GM21576 (cell line): ENCODE data around the gene ATP2A1.
"Not testable (repeated sequence)": the region's sequence is repeated elsewhere in the genome, so short reads cannot be mapped to it uniquely, and the experiment has no call there.

Experiments used
- ATAC-seq: cut with Tn5 transposase; IDR thresholded peaks from one replicate; pipeline ENCODE4 v1.9.1; 2021; ENCODE audit warnings: mild to moderate bottlenecking, moderate library complexity; ENCODE audit not compliant: unreplicated experiment

The ATP2A1 gene

DNA sequence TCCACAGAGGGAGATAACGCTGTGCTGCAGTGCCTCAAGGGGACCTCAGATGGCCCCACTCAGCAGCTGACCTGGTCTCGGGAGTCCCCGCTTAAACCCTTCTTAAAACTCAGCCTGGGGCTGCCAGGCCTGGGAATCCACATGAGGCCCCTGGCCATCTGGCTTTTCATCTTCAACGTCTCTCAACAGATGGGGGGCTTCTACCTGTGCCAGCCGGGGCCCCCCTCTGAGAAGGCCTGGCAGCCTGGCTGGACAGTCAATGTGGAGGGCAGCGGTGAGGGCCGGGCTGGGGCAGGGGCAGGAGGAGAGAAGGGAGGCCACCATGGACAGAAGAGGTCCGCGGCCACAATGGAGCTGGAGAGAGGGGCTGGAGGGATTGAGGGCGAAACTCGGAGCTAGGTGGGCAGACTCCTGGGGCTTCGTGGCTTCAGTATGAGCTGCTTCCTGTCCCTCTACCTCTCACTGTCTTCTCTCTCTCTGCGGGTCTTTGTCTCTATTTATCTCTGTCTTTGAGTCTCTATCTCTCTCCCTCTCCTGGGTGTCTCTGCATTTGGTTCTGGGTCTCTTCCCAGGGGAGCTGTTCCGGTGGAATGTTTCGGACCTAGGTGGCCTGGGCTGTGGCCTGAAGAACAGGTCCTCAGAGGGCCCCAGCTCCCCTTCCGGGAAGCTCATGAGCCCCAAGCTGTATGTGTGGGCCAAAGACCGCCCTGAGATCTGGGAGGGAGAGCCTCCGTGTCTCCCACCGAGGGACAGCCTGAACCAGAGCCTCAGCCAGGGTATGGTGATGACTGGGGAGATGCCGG is 54.3 kb downstream of the ATP2A1 start:
- no peak for ATAC-seq

- ATAC-seq = no peak
Observed at GRCh38 chr16:28933171-28933570, 54.9 kb downstream of the ATP2A1 start.

DNA sequence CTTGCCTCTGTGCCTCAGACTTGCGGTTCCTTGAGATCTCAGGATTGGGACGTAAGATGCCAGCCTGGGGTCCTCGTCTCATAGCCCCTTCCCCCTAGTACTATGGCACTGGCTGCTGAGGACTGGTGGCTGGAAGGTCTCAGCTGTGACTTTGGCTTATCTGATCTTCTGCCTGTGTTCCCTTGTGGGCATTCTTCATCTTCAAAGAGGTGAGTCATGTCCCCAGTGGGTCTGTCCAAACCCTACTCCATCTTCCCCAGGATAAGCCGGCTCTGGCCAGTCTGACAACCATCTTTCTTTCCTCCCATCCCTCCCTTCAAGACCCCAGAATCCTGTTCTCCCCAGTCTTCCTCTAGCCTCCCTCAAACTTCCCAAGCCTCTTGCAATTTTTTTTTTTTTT is 57.1 kb downstream of the ATP2A1 start:
- ATAC-seq = no peak

- ATAC-seq = peak; percentile 59
Observed at GRCh38 chr16:28935924-28936783, 57.9 kb downstream of the ATP2A1 start.

GRCh38 chr16:28936784-28937155 is 58.5 kb downstream of the ATP2A1 start:
- no peak for ATAC-seq

DNA sequence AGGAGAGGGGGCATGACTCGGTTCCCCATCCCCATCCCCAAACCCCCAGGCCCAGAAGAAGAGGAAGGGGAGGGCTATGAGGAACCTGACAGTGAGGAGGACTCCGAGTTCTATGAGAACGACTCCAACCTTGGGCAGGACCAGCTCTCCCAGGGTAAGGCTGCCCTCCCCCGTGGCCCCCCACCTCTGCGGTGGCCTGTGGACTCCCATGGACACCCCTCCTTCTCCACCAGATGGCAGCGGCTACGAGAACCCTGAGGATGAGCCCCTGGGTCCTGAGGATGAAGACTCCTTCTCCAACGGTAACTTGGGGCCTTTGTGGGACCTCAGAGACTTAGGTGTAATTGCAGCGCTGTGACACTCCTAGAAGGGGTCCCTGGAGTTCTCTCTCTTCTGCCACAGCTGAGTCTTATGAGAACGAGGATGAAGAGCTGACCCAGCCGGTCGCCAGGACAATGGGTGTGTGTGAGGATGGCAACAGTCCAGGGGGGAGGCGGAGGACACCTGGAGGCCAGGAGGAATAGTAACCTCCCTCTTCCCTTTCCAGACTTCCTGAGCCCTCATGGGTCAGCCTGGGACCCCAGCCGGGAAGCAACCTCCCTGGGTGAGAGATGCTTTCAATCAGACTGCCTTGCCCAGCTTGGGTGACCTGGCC is 59.1 kb downstream of the ATP2A1 start:
- no peak for ATAC-seq

DNA sequence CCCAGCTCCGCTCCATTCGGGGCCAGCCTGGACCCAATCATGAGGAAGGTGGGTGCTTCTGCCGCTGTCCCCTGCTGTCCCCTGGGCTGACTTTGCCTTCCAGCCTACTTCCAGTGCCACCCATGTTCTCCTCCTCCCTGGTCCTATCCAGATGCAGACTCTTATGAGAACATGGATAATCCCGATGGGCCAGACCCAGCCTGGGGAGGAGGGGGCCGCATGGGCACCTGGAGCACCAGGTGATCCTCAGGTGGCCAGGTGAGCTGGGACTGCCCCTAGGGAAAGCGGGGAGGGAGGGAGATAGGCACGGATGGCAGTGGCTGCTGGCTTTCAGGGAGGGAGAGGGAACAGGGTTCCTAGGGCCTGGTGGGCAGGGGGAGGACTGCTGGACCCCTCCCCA is 60.4 kb downstream of the ATP2A1 start:
- ATAC-seq = no peak

DNA sequence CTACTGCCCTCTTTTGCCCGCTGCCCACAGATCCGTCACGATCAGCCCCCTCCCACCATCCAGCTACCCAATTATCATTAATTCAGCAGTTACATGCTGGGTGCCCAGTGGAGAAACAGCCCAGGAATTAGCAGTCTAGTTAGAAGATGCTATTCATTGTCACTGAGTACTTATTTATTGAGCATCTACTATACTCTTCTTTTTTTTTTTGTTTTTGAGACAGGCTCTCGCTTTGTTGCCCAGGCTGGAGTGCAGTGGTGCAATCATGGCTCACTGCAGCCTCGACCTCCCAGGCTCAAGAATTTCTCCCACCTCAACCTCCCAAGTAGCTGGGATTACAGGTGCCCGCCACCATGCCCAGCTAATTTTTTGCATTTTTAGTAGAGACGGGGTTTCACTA is 61.5 kb downstream of the ATP2A1 start:
- ATAC-seq = not testable (repeated sequence)

DNA sequence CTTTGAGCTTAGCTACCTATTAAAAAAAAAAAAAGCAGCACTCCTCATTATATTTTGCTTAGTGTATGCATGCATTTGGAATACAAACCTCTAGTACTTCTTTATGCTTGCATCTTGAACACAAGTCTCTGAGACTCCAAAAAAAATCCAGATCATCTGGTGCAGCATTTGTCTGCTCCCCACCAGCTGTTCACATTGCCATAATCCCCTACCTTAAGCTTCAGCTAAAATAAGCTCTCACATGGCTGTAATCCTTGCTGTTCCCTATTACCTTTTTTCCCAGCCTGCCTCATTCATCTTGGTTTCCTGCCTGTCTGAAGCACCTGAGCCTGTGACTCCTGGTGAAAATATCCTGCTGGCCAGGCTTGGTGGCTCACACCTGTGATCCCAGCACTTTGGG is 65.0 kb downstream of the ATP2A1 start:
- no peak for ATAC-seq

GRCh38 chr16:28946681-28947080 is 68.4 kb downstream of the ATP2A1 start:
- ATAC-seq = no peak

DNA sequence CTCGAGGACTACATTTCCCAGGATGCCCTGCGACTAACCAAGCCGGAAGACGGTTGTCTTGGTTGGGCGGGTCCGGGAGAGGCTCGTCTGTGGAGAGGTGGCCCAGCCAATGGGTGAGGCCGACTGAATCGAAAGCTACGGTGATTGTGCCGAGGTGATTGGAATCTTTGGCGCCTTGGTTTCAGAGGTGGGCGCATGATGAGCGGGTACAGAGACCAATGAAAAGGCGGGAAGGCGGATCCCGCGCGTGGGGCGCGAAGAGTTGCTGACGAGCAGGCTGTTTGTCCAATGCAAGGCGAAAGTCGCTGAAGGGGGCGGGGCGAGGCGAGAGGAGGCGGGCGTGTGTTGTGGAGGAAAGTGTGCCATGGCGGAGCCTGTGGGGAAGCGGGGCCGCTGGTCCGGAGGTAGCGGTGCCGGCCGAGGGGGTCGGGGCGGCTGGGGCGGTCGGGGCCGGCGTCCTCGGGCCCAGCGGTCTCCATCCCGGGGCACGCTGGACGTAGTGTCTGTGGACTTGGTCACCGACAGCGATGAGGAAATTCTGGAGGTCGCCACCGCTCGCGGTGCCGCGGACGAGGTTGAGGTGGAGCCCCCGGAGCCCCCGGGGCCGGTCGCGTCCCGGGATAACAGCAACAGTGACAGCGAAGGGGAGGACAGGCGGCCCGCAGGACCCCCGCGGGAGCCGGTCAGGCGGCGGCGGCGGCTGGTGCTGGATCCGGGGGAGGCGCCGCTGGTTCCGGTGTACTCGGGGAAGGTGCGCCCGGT is 72.5 kb downstream of the ATP2A1 start, which contains the start of gene NFATC2IP:
NFATC2IP (plus strand) TSS at position 290 of the 762 bp plus-strand sequence; CDS start at position 365, 75 bp downstream.
- ATAC-seq = peak; percentile 87

DNA sequence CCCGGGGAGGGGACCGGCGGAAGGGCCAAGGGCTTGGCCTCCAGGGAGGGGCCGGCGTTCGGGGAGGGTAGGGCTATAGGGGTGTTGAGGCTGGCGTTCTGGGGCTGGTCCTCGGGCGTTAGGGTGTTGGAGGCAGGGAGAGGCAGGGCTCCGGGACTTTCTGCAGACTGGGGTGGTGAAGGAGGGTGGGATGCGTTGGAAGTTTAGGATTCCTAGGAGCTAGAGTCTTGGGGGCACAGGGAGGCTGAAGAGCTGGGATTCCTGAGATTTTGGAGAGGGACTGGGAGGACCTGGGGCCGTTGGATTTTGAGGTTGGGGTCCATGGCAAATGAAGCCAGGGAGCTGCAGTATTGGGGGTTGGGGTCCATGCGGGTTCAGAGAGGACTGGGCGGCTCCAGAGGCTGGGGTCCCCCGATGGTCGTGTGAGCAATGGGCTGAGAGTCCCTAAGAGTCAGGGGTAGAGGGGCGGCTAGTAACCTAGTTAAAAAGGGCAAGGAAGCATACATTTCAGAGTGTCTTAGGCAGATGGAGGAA is 73.2 kb downstream of the ATP2A1 start:
- ATAC-seq = no peak
